SK-N-DZ (cell line): ENCODE measurements around the gene ADAMTSL1.

Source experiments
- DNase-seq: peaks from one replicate; pipeline ENCODE4 v3.0.0-alpha.2; 2015; ENCODE audit warnings: low spot score

The ADAMTSL1 gene

DNA sequence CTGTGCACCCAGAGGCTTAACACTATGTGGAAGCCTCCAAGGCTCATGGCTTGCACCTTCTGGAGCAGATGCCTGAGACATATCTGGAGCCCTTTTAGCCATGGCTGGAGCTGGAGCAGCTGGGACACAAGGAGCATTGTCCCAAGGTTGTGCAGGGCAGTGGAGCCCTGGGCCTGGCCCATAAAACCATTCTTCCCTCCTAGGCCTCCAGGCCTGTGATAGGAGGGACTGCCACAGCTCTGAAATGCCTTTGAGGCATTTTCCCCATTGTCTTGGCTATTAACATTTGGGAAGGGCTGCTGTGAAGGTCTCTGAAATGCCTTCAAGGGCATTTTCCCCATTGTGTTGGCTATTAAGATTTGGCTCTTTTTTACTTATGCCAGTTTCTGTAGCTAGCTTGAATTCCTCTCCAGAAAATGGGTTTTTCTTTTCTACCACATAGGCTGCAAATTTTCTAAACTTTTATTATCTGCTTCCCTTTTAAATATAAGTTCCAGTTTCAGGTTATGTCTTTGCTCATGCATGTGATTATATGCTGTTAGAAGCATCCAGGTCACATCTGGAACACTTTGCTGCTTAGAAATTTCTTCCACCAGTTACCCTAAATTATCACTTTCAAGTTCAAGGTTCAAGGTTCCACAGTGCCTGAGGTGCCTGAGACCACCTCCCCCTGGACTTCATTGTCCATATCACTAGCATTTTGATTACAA, 221.2 kb downstream of the ADAMTSL1 start:
- DNase-seq: no peak

GRCh38 chr9:18698992-18699391, 225.0 kb downstream of the ADAMTSL1 start:
- no peak for DNase-seq

- DNase-seq: no peak
Observed at GRCh38 chr9:18699764-18700163, 225.8 kb downstream of the ADAMTSL1 start.

GRCh38 chr9:18700714-18701113, 226.8 kb downstream of the ADAMTSL1 start:
- no peak for DNase-seq

DNA sequence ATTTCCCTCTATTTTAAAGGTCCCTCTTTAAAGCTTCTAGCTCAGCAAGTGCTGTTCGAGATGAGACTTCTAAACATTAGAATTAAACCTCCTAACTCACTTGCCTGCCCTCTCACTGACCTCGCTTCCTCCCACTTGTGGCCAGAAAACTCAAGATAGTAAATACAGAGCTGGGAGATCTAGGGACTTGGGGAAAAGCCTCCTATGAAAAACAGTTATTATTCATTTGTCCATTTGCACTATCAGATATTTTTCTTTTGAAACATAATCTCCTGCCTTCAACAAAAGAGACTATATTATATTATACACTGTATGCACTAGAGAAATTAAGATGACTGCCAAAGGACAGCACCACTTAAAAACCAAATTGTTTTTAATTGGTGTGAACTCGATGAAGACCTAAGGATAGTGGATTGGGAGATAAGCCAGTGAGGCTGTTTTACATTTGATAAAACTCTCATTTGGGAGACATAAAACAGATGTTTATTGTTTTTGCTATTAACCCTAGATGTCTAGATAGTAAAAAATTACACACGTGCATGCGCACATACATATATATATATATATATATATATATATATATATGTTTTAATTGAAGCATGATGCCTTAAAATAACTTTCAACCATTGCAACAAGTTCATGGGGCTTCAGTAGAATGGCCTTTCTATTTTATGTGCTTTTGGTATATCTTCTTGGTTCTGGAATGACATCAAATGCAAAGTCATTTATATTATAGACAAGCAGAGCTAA, 229.4 kb downstream of the ADAMTSL1 start:
- peak; percentile 24 for DNase-seq

GRCh38 chr9:18703901-18704379, 230.0 kb downstream of the ADAMTSL1 start:
- DNase-seq: no peak

DNA sequence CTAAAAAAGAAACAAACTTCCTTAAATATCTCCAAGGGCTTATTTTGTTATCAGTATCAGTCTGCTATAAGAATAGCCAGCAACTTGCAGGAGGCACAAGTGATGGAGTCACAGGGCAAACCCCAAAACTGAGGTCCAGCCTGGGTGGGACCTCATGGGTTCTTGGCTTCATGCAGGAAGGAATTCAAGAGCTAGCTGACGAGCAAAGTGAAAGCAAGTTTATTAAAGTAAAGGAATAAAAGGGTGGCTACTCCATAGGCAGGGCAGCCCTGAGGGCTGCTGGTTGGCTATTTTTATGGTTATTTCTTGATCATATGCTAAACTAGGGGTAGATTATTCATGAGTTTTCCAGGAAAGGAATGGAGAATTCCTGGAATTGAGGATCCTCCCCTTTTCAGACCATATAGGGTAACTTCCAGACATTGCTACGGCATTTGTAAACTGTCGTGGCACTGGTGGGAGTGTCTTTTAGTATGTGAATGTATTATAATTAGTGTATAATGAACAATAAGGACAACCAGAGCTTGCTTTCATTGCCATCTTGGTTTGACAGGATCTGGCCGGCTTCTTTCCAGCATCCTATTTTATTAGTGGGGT, 231.9 kb downstream of the ADAMTSL1 start:
- no peak for DNase-seq

DNA sequence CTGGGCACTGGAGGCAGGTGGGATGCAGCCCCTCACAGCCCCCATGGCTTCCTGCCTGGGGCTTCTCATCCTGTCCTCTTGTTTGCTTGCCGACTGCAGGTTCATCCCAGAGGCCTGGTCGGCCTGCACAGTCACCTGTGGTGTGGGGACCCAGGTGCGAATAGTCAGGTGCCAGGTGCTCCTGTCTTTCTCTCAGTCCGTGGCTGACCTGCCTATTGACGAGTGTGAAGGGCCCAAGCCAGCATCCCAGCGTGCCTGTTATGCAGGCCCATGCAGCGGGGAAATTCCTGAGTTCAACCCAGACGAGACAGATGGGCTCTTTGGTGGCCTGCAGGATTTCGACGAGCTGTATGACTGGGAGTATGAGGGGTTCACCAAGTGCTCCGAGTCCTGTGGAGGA, 232.7 kb downstream of the ADAMTSL1 start:
- no peak for DNase-seq

DNA sequence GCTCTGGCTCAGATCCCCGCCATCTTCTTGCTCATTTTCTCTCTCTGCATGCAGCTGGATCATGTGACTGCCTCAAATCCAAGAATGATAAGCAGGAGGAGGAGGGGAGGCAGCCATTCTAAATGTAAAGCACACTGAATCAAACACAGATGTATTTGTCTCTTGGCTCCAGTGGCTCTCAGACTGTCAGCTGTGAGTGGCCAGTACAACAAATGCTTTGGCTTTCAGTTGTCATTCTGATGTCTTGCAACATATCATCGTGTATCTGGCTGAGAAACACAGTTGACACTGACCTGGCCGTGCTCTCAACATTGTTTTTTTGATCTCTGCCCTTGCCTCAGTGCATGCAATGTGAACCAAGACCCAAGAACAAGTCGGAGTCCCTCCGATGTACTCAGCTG, 233.1 kb downstream of the ADAMTSL1 start:
- DNase-seq: no peak

DNA sequence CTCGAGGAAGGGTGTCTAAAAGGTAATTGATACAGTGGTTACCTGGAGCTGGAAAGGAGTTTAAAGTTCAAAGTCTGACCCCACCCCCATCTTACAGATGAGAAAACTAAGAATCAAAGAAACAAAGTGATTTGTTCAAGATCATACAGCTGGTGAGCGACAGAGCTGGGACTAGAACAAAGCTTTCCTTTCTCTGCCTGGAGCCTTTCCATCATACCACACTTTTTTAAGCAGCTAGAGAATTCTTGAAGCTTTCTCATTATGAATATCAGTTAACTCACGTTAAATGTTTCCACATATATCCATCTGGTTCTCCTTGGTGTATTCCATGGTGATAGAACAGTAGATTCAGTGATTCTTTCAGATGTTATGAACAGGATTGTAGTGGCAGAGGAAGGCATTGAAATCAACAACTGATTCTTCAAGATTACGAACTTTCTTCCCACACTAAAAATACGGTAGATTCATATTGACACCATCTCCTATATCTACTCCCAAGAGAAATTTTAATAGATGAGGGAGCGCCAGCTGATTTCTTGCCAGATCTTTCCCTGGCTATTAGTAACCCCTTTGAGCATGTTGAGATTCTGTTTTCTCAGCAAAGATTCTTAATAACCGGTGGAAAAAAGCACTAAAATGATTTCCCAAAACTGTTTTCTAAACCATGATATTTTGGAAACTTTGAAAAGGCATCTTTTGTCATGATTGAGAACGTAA, 233.7 kb downstream of the ADAMTSL1 start:
- DNase-seq: no peak

DNA sequence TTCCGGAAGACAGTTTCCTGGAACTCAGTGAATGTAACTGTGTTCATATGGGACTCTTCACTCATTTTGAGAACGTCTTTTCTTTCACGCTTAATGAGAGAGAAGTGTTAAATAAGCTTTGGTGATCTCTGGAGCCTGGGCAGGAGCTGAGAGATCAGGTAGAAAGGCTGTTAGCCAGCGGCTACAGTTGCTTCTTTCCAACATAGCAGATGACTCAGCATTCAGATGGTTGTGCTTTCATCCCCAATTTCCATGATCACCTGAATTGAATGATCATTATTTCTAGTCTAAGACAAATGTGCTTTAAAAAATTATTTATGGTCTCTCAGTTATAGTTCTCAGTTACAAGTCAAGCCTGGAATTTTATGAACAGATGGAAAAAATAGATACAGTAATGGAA, 234.5 kb downstream of the ADAMTSL1 start:
- DNase-seq: no peak

GRCh38 chr9:18710065-18710464, 236.1 kb downstream of the ADAMTSL1 start:
- DNase-seq: no peak

DNA sequence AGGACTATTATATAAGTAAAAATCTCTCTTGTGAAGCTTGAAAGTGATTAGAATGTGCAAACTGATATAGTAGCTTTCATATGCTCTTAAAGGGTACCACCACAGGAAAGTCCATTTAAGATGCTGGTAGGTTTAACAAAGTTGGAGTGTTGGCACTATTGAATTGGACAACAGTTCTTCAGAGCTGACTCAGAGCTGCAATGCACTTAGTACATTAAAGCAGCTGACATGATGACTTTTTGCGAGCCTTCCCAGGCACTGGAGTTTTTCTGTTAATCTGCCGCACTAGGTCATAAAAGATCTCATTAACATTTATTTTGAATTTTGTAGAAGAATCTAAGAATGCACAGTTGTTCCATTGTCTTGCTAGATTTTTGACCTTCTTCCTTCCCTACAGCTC, 243.8 kb downstream of the ADAMTSL1 start:
- no peak for DNase-seq

DNA sequence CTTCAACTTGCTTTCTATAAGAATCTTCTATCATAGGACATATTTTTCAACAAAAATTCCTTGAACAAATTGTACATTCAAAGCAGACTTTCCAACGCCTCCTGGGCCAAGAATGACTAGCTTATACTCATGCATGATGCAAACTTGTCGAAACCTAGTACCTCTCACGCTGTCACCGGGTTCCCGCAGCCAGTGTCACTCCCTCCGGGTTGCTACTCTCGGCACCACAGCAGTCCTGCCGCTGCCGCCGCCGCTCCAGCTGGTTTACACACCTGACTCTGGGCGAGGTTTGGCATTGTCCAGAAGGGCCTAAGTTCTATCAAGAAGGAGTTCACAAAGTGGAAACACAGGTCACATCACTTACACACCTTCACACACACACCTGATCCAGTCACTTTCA, 244.4 kb downstream of the ADAMTSL1 start:
- DNase-seq: no peak

- DNase-seq: no peak
Observed at GRCh38 chr9:18718932-18719331, 245.0 kb downstream of the ADAMTSL1 start.

DNA sequence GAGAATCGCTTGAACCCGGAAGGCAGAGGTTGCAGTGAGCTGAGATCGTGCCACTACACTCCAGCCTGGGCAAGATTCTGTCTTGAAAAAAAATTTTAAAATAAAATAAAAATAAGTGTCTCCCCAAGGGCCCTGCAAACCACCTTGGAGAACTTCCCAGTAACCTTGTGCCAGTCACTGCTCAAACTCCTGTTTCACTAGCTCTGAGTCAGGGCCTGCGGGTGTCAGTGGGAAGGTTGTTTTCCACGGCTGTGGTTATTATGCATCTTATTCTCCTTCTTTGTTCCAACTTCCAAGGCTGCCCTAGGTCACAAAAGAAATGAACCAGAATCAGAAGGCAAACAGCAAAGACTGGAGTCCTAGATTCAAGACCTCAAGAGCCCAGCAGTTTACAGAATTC, 246.7 kb downstream of the ADAMTSL1 start:
- no peak for DNase-seq

- no peak for DNase-seq
Observed at GRCh38 chr9:18721267-18721994, 247.5 kb downstream of the ADAMTSL1 start.

DNA sequence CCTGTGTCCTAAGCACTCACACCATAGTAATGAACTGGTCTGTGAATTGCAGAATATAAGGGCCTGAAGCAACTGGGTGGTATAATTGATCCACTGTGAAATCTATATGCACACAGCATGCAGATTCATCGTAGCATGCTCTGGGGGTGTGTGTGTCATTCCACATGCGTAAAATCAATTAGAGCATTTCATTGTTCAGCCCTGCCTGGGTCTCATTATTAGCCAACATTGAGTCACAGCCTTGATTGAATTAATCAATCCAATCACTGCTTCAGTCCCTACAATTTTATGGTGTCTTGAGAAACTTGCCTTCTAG, 248.0 kb downstream of the ADAMTSL1 start:
- DNase-seq: no peak

DNA sequence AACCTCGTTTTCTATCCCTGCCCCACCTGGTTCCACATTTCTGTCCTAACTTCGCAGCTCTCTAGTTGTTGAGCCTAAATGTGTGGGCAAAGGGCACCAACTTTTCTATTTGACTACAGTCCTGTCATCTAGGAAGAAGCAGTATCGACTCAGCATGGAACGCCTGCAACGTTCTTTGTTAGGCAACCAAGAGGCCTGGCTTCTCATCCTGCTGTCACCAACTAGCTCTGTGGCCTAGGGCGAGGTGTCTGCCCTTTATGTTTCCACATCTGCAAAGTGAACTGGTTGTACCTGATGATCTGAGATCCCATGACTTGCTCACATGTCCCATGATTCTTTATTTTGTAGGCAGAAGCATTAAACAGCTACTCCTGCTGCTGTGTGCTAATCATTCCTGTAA, 248.9 kb downstream of the ADAMTSL1 start:
- DNase-seq: no peak

- DNase-seq: no peak
Observed at GRCh38 chr9:18723366-18723765, 249.4 kb downstream of the ADAMTSL1 start.

DNA sequence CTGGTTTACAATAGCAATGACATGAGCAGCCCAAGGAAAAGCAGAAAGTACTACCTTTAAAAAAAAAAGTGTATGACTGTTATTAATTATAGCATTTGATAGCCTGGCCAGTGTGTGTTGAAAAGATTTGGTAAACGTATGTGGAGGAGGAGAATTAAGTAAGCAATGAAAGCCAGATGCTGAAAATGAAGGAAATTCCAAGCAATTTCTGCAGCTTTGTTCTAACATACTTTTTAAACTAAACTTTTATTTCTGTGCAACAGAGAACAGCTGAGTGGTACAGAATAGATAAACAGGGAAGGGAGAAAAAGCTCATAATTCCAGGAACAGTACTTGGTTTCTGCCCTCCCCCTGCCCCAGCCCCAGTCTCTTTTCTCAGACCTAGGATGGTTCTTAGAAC, 252.6 kb downstream of the ADAMTSL1 start:
- no peak for DNase-seq

- no peak for DNase-seq
Observed at GRCh38 chr9:18727904-18728303, 254.0 kb downstream of the ADAMTSL1 start.
